K562 (cell line): ENCODE measurements around the gene ZNF385D. TPM values are rescaled to one million over a fixed set of nuclear protein-coding genes. Genes with fewer than 3 reads are reported as not detected.

Source experiments
- ATAC-seq: fragments of 200-7000 bp; cut with Tn5 transposase; 3 replicates; pipeline ENCODE4 v1.9.1; 2020; ENCODE audit warnings: moderate library complexity
- BruUV-seq: library from RNA; stranded (reverse); fragments of 400-500 nt; replicated peaks from 2 replicates; lab custom pipeline; 2021; lab: Mats Ljungman, UMichigan
- CTCF ChIA-PET: fragments of 300-600 bp; formaldehyde crosslinking; extraction: SDS; loops from one replicate; lab custom pipeline; 2021; ENCODE audit warnings: low intra/inter-chr PET ratio; lab: Yijun Ruan, JAX
- POLR2A ChIA-PET: fragments of 300-600, 350-650 bp; sonication (Branson Sonifier 250); formaldehyde crosslinking; extraction: SDS; loops from one replicate; lab custom pipeline; 2021; ENCODE audit warnings: antibody characterized with exemption, inconsistent platforms; lab: Yijun Ruan, JAX
- DNase-seq, 4 experiments: peaks; one replicate each; pipeline versions ENCODE4 v3.0.0 to v3.0.0-alpha.2; 2011 to 2018; ENCODE audit warnings: low spot score in 3 of 4, mixed read lengths in 3 of 4; ENCODE audit errors: extremely low read depth in 1 of 4
- FAIRE-seq: peaks from 2 replicates; lab custom pipeline; 2011; peaks lifted over from hg19 to GRCh38; lab: Jason Lieb, UNC
- H2AFZ ChIP-seq: 2 replicates; pipeline ENCODE4 v1.6.0; 2011; ENCODE audit warnings: low read depth, low read length, control low read depth, inconsistent platforms
- H3K27ac ChIP-seq: fragments of 200-600 bp; 3 replicates; pipeline ENCODE4 v1.8.0; 2011; ENCODE audit warnings: low read depth, mild to moderate bottlenecking, control low read depth, inconsistent platforms, low read length, moderate library complexity, mixed read lengths; ENCODE audit errors: extremely low read depth
- H3K27me3 ChIP-seq, 2 experiments: fragments of 300-600 bp in 1 of 2; 2 replicates in 1 of 2; 3 replicates in 1 of 2; pipeline versions ENCODE4 v1.6.0 to v1.8.0; 2011; ENCODE audit warnings: inconsistent platforms in 2 of 2, low read length in 2 of 2, mild to moderate bottlenecking in 1 of 2, mixed read lengths in 1 of 2, moderate library complexity in 1 of 2; ENCODE audit not compliant: control insufficient read depth in 2 of 2, insufficient read depth in 2 of 2
- H3K36me3 ChIP-seq: fragments of 300-600 bp; 3 replicates; pipeline ENCODE4 v1.8.0; 2011; ENCODE audit warnings: mild to moderate bottlenecking, low read length, inconsistent platforms; ENCODE audit not compliant: control insufficient read depth, insufficient read depth
- H3K4me1 ChIP-seq, 2 experiments: fragments of 200-600 bp in 1 of 2; replicated peaks in 1 of 2; 2 replicates in 1 of 2; 3 replicates in 1 of 2; pipeline versions ENCODE4 v1.5.1 to v1.8.0; 2011; ENCODE audit warnings: inconsistent platforms in 2 of 2, low read length in 2 of 2, mild to moderate bottlenecking in 1 of 2, mixed read lengths in 1 of 2, moderate library complexity in 1 of 2; ENCODE audit not compliant: control insufficient read depth in 2 of 2, insufficient read depth in 2 of 2
- H3K4me2 ChIP-seq: 2 replicates; pipeline ENCODE4 v1.6.1; 2011; ENCODE audit warnings: low read length, control low read depth, inconsistent platforms, mixed read lengths; ENCODE audit not compliant: insufficient read depth
- H3K4me3 ChIP-seq: fragments of 200-600 bp; sonication (generic), shearing (Covaris generic); 2 replicates; pipeline ENCODE4 v1.5.1; 2016; ENCODE audit warnings: control low read depth, inconsistent platforms
- H3K79me2 ChIP-seq: fragments of 200-600 bp; 3 replicates; pipeline ENCODE4 v1.8.0; 2011; ENCODE audit warnings: low read length, inconsistent platforms; ENCODE audit not compliant: control insufficient read depth, insufficient read depth
- H3K9ac ChIP-seq, 2 experiments: 2 replicates each; pipeline versions ENCODE4 v1.6.0 to v1.6.1; 2011; ENCODE audit warnings: low read depth in 2 of 2, low read length in 2 of 2, control low read depth in 1 of 2, inconsistent platforms in 1 of 2, mild to moderate bottlenecking in 1 of 2, mixed read lengths in 1 of 2; ENCODE audit not compliant: insufficient read depth in 1 of 2
- H3K9me1 ChIP-seq: one replicate; pipeline ENCODE4 v1.6.0; 2011; ENCODE audit warnings: inconsistent platforms, mild to moderate bottlenecking, low read length, moderate library complexity; ENCODE audit not compliant: control insufficient read depth, insufficient read depth
- H3K9me3 ChIP-seq: replicated peaks from 2 replicates; pipeline ENCODE4 v1.5.1; 2011; ENCODE audit warnings: low read depth, low read length, inconsistent platforms; ENCODE audit not compliant: control insufficient read depth, insufficient read depth
- H4K20me1 ChIP-seq: replicated peaks from 2 replicates; pipeline ENCODE4 v1.6.1; 2011; ENCODE audit warnings: low read length, inconsistent platforms, mixed read lengths; ENCODE audit not compliant: control insufficient read depth, insufficient read depth
- FOXJ3 ChIP-seq: sonication (generic); formaldehyde crosslinking; IDR thresholded peaks from 2 replicates; pipeline ENCODE4 v1.4.0; 2020; ENCODE audit warnings: mild to moderate bottlenecking, missing genetic modification reagents
- HMGN3 ChIP-seq: IDR thresholded peaks from 2 replicates; pipeline ENCODE4 v1.6.1; 2011; ENCODE audit warnings: borderline replicate concordance, low read depth, mild to moderate bottlenecking, mixed read lengths, low read length; ENCODE audit not compliant: insufficient read length; ENCODE audit errors: extremely low read depth
- JUND ChIP-seq, 2 experiments: IDR thresholded peaks; 2 replicates in 1 of 2; 3 replicates in 1 of 2; pipeline ENCODE4 v1.6.1; 2011; ENCODE audit warnings: borderline replicate concordance in 2 of 2, low read depth in 2 of 2, low read length in 2 of 2, improper control_type of control experiment in 1 of 2, missing biosample characterization in 1 of 2, missing genetic modification characterization in 1 of 2, missing genetic modification reagents in 1 of 2
- KAT7 ChIP-seq: sonication (generic); formaldehyde crosslinking; IDR thresholded peaks from 2 replicates; pipeline ENCODE4 v1.8.0; 2022; ENCODE audit warnings: missing genetic modification reagents, mild to moderate bottlenecking, borderline replicate concordance
- MCM2 ChIP-seq: fragments of 450-650 bp; IDR thresholded peaks from 2 replicates; pipeline ENCODE4 v1.6.1; 2017; ENCODE audit warnings: low read depth, mild to moderate bottlenecking
- NELFE ChIP-seq: IDR thresholded peaks from 2 replicates; pipeline ENCODE4 v1.6.1; 2011; ENCODE audit warnings: mild to moderate bottlenecking; ENCODE audit not compliant: insufficient read depth, insufficient read length
- POLR2G ChIP-seq: fragments of 200-400 bp; formaldehyde crosslinking; IDR thresholded peaks from 2 replicates; pipeline ENCODE4 v1.6.1; 2017; ENCODE audit warnings: low read depth, mild to moderate bottlenecking, antibody characterized with exemption, low read length, moderate library complexity
- POLR2H ChIP-seq: IDR thresholded peaks from 2 replicates; pipeline ENCODE4 v1.6.1; 2016; ENCODE audit warnings: missing genetic modification characterization, low read depth, mild to moderate bottlenecking, control low read depth, missing compliant biosample characterization, moderate library complexity
- WGBS: fragments of 100-300 bp; shearing (Covaris generic); methylation state at CpG from one replicate; pipeline ENCODE4 v1.1.6; 2016; ENCODE audit warnings: low coverage, mixed read lengths; ENCODE audit not compliant: insufficient coverage; ENCODE audit errors: missing lambda C conversion rate; 5-methylcytosine and 5-hydroxymethylcytosine counted together
- in situ Hi-C: fragments of 300-500 bp; cut with MboI; formaldehyde crosslinking; loops from 4 replicates; pipeline ENCODE4 v1.15.0; 2018; ENCODE audit warnings: inconsistent platforms, mixed read lengths
- intact Hi-C: fragments of 100-400 bp; cut with micrococcal nuclease; formaldehyde crosslinking; loops from 2 replicates; pipeline ENCODE4 v1.14.2; 2022
- polyA plus RNA-seq, 8 experiments: library from polyadenylated mRNA; depleted of rRNA in 4 of 8; stranded (reverse) in 5 of 8; unstranded in 3 of 8; fragments of >200 nt; fragmentation: Nextera tagmentation in 2 of 8; fragmentation: Illumina TruSeq in 1 of 8; extraction: Ambion mirVana in 2 of 8; extraction: Trizol in 1 of 8; gene quantifications; 2 replicates each; pipeline versions ENCODE4 v1.2.1 to v1.2.3, GENCODE V29; 2011 to 2014; ENCODE audit warnings: inconsistent platforms in 1 of 8, missing spikeins in 1 of 8
- total RNA-seq, 7 experiments: library from RNA; depleted of rRNA in 6 of 7; stranded (reverse); fragments of >200 nt in 6 of 7; fragmentation: Illumina TruSeq in 2 of 7; extraction: Trizol in 2 of 7; gene quantifications; 2 replicates each; pipeline versions ENCODE4 v1.2.1 to v1.2.3, GENCODE V29; 2011 to 2021; ENCODE audit warnings: low replicate concordance in 1 of 7
- TF ChIP-seq, protein P1 (sequence below): fragments of 450-650 bp; IDR thresholded peaks from 2 replicates; pipeline ENCODE4 v1.7.0; 2016; ENCODE audit warnings: borderline replicate concordance
- TF ChIP-seq, protein P2 (sequence below): fragments of 250-450 bp; sonication (Bioruptor Pico); IDR thresholded peaks from 2 replicates; pipeline ENCODE4 v1.5.0; 2020; ENCODE audit warnings: mild to moderate bottlenecking
- TF ChIP-seq, protein P3 (sequence below): fragments of 450-650 bp; IDR thresholded peaks from 2 replicates; pipeline ENCODE4 v1.6.1; 2016; ENCODE audit warnings: missing biosample characterization, missing genetic modification characterization
- TF ChIP-seq, protein P4 (sequence below), 3 experiments: fragments of 200-800 bp in 1 of 3; fragments of 250-450 bp in 1 of 3; fragments of 450-650 bp in 1 of 3; sonication (Bioruptor Pico) in 1 of 3; sonication (Bioruptor generic) in 1 of 3; formaldehyde crosslinking in 1 of 3; IDR thresholded peaks; 2 replicates each; pipeline versions ENCODE4 v1.6.1 to v1.8.0; 2016 to 2022; ENCODE audit warnings: mild to moderate bottlenecking in 2 of 3, missing genetic modification characterization in 2 of 3, missing compliant biosample characterization in 1 of 3, moderate library complexity in 1 of 3

ZNF385D gene
- total and polyA plus RNA-seq, 9 of the 15 experiments (the other 6 are each of a cell fraction or from before 2014, with no cell fraction given): 0.14 to 1.7 (median 0.51) TPM

DNA sequence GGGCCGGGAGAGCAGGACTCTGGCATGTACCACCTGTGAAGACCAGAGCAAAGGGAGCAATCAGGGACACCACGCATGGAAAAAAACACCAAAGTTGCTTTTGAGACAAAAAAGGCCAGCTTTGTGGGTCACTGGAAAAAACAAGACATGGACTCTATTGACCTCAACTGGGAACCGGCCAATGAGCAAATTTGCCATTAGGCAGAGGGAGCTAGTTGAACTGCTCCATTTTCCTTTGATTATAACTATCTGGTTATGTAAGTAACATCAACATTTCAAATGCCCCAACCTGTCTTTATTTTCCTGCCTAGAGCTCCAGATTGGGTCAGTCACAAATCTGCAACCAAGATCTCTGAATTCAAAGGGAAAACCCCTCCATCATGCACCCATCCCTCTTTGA lies 86.0 kb downstream of the ZNF385D start (continued):
- TF ChIP-seq, protein P1, sequence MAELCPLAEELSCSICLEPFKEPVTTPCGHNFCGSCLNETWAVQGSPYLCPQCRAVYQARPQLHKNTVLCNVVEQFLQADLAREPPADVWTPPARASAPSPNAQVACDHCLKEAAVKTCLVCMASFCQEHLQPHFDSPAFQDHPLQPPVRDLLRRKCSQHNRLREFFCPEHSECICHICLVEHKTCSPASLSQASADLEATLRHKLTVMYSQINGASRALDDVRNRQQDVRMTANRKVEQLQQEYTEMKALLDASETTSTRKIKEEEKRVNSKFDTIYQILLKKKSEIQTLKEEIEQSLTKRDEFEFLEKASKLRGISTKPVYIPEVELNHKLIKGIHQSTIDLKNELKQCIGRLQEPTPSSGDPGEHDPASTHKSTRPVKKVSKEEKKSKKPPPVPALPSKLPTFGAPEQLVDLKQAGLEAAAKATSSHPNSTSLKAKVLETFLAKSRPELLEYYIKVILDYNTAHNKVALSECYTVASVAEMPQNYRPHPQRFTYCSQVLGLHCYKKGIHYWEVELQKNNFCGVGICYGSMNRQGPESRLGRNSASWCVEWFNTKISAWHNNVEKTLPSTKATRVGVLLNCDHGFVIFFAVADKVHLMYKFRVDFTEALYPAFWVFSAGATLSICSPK: no peak

DNA sequence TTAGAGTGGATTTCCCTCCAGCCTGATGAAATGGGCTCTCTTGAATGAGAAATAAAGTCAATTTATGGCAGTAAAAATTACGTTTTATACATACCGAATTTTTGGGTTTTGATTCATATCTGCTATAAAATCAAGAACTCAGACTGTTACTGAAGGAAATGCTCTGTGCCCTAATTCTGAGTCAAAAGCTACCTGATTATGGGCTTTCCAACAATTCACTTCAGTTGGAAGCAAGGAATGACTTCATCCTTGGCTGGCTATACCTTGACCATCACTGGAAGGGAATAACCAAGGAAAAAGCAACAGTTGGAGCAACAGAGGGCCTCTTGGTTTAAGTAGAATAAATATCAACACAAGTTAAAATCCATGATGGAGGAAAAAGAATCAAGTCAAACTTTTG lies 88.6 kb downstream of the ZNF385D start:
- no peak overlapping the region for H3K4me2 ChIP-seq
- H3K36me3 ChIP-seq: no peaks in the 10 kb centered on the region; the same call in 2 of the 3 replicates
- no peak overlapping the region for H3K9ac ChIP-seq
- H3K79me2 ChIP-seq: no peaks in the 10 kb centered on the region
- H4K20me1 ChIP-seq: no peaks in the 10 kb centered on the region
- no peak overlapping the region for H2AFZ ChIP-seq
- no peaks in the 10 kb centered on the region for H3K9me3 ChIP-seq
- no peak overlapping the region for H3K27ac ChIP-seq
- BruUV-seq: no TSS peak
- ChIA-PET CTCF (no interaction called here), POLR2A (no interaction called here)
- FAIRE-seq (no peak), ATAC-seq (no peak), DNase-seq (no peak)
- 17% methylated on average over 2 of the region's 2 CpGs for WGBS
- no peaks in the 10 kb centered on the region for H3K9me1 ChIP-seq
- H3K4me1 ChIP-seq: no peaks in the 10 kb centered on the region
- H3K27me3 ChIP-seq: no peaks in the 10 kb centered on the region
- H3K4me3 ChIP-seq: no peak overlapping the region
- intact Hi-C loops: no loop called here
- in situ Hi-C loops: no loop called here
- TF ChIP-seq POLR2H (tag) (no peak), HMGN3 (no peak), NELFE (no peak), KAT7 (CRISPR knock-in tag) (no peak), POLR2G (no peak), FOXJ3 (CRISPR knock-in tag) (no peak), JUND (IDR thresholded peaks at IDR 0.05; ENCODE audit: borderline replicate concordance, low read depth, low read length) (no peak), JUND (tag; IDR thresholded peaks at IDR 0.05; ENCODE audit: borderline replicate concordance, low read depth, low read length) (no peak), MCM2 (no peak)
- TF ChIP-seq, protein P2, sequence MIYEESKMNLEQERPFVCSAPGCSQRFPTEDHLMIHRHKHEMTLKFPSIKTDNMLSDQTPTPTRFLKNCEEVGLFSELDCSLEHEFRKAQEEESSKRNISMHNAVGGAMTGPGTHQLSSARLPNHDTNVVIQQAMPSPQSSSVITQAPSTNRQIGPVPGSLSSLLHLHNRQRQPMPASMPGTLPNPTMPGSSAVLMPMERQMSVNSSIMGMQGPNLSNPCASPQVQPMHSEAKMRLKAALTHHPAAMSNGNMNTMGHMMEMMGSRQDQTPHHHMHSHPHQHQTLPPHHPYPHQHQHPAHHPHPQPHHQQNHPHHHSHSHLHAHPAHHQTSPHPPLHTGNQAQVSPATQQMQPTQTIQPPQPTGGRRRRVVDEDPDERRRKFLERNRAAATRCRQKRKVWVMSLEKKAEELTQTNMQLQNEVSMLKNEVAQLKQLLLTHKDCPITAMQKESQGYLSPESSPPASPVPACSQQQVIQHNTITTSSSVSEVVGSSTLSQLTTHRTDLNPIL (CRISPR knock-in tag): no peak
- TF ChIP-seq, protein P3, sequence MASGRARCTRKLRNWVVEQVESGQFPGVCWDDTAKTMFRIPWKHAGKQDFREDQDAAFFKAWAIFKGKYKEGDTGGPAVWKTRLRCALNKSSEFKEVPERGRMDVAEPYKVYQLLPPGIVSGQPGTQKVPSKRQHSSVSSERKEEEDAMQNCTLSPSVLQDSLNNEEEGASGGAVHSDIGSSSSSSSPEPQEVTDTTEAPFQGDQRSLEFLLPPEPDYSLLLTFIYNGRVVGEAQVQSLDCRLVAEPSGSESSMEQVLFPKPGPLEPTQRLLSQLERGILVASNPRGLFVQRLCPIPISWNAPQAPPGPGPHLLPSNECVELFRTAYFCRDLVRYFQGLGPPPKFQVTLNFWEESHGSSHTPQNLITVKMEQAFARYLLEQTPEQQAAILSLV: no peak
- TF ChIP-seq, protein P4, sequence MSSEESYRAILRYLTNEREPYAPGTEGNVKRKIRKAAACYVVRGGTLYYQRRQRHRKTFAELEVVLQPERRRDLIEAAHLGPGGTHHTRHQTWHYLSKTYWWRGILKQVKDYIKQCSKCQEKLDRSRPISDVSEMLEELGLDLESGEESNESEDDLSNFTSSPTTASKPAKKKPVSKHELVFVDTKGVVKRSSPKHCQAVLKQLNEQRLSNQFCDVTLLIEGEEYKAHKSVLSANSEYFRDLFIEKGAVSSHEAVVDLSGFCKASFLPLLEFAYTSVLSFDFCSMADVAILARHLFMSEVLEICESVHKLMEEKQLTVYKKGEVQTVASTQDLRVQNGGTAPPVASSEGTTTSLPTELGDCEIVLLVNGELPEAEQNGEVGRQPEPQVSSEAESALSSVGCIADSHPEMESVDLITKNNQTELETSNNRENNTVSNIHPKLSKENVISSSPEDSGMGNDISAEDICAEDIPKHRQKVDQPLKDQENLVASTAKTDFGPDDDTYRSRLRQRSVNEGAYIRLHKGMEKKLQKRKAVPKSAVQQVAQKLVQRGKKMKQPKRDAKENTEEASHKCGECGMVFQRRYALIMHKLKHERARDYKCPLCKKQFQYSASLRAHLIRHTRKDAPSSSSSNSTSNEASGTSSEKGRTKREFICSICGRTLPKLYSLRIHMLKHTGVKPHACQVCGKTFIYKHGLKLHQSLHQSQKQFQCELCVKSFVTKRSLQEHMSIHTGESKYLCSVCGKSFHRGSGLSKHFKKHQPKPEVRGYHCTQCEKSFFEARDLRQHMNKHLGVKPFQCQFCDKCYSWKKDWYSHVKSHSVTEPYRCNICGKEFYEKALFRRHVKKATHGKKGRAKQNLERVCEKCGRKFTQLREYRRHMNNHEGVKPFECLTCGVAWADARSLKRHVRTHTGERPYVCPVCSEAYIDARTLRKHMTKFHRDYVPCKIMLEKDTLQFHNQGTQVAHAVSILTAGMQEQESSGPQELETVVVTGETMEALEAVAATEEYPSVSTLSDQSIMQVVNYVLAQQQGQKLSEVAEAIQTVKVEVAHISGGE (CRISPR knock-in tag; IDR thresholded peaks at IDR 0.05): no peak
